SU-DHL-6 (cell line): ENCODE data around the gene AFAP1L1.

Experiments
- EZH2phosphoT487 ChIP-seq: fragments of 200-600 bp; sonication (generic), shearing (Covaris generic); conservative IDR thresholded peaks from 2 replicates; pipeline ENCODE4 v1.6.1; 2018; ENCODE audit warnings: mild to moderate bottlenecking, antibody characterized with exemption, low read length, moderate library complexity, mixed read lengths
- TF ChIP-seq, protein P1 (sequence below): fragments of 200-600 bp; sonication (generic); IDR thresholded peaks from one replicate; pipeline ENCODE4 v1.5.1; 2017; ENCODE audit warnings: antibody characterized with exemption, mild to moderate bottlenecking, low read length, moderate library complexity; ENCODE audit not compliant: insufficient read depth, poor library complexity, severe bottlenecking

DNA sequence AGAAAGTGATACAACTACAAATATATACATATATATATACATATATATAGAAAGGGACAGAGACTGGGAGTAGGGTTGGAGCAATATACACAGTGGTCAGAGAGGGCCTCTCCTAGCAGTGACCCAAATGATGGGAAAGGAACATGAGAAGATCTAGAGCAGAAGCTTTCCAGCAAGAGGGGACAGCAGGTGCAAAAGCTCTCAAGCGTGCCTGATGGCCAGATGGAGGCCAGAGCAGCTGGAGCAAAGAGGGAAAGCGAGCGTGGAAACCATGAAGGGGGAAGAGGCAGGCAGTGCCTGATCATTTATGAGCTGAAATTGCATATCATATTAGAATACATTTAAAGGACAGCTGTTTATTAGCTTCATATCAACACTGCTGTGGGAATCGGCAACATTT is 66.1 kb downstream of the AFAP1L1 start:
- TF ChIP-seq, protein P1, sequence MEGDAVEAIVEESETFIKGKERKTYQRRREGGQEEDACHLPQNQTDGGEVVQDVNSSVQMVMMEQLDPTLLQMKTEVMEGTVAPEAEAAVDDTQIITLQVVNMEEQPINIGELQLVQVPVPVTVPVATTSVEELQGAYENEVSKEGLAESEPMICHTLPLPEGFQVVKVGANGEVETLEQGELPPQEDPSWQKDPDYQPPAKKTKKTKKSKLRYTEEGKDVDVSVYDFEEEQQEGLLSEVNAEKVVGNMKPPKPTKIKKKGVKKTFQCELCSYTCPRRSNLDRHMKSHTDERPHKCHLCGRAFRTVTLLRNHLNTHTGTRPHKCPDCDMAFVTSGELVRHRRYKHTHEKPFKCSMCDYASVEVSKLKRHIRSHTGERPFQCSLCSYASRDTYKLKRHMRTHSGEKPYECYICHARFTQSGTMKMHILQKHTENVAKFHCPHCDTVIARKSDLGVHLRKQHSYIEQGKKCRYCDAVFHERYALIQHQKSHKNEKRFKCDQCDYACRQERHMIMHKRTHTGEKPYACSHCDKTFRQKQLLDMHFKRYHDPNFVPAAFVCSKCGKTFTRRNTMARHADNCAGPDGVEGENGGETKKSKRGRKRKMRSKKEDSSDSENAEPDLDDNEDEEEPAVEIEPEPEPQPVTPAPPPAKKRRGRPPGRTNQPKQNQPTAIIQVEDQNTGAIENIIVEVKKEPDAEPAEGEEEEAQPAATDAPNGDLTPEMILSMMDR = no peak
- TF ChIP-seq EZH2phosphoT487 = no peak
